GM19023 (cell line): ENCODE measurements around the gene SPACA4.

Source experiments
- ATAC-seq: cut with Tn5 transposase; IDR thresholded peaks from one replicate; pipeline ENCODE4 v1.9.1; 2021; ENCODE audit warnings: mild to moderate bottlenecking, moderate library complexity; ENCODE audit not compliant: unreplicated experiment

SPACA4 gene

DNA sequence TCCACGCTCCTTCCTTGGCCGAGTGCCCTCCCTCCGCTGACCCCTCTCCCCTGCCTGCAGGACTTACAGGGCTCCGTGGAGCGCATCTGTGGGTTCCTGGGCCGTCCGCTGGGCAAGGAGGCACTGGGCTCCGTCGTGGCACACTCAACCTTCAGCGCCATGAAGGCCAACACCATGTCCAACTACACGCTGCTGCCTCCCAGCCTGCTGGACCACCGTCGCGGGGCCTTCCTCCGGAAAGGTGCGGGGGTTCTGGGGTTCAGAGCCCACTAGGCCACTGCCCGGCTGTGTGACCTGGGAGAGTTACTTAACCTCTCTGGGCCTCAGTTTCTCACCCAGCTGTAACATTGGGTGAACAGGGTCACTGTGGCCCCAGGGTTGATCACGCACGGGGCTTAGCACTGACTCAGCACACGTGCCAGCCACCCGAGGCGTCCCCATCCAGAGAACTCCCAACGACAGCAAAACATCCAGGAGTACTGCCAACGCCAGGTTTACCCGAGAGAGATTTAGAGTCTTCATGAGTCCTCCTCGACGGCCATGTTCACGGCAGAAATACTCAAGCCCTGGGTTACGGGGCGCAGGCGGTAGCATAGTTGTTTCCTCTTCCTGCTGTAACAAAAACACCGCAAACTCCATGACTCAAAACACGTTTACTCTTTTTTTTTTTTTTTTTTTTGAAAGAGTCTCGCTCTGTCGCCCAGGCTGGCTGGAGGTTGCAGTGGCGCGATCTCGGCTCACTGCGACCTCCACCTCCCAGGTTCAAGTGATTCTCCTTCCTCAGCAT lies 9.7 kb upstream of the SPACA4 start:
- no peak for ATAC-seq

DNA sequence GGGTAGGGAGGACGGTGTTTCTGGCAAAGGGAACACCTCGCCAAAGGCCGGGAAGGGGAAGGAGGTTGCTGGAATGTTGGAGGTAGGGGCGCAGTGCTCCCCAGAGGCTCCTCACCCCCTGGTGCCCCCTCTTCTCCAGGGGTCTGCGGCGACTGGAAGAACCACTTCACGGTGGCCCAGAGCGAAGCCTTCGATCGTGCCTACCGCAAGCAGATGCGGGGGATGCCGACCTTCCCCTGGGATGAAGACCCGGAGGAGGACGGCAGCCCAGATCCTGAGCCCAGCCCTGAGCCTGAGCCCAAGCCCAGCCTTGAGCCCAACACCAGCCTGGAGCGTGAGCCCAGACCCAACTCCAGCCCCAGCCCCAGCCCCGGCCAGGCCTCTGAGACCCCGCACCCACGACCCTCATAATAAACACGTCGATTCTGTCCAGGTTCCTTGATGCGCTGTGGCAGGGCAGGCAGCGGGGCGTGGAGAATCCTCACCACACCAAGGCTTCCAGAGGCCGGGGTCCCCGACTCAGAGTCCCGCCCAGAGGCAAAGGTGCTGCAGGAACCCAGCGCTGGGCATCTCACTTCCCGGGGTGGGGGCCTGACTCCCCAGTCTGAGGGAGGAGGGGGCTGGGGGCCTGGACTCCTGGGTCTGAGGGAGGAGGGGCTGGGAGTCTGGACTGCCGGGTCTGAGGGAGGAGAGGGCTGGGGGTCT lies 7.4 kb upstream of the SPACA4 start:
- no peak for ATAC-seq

DNA sequence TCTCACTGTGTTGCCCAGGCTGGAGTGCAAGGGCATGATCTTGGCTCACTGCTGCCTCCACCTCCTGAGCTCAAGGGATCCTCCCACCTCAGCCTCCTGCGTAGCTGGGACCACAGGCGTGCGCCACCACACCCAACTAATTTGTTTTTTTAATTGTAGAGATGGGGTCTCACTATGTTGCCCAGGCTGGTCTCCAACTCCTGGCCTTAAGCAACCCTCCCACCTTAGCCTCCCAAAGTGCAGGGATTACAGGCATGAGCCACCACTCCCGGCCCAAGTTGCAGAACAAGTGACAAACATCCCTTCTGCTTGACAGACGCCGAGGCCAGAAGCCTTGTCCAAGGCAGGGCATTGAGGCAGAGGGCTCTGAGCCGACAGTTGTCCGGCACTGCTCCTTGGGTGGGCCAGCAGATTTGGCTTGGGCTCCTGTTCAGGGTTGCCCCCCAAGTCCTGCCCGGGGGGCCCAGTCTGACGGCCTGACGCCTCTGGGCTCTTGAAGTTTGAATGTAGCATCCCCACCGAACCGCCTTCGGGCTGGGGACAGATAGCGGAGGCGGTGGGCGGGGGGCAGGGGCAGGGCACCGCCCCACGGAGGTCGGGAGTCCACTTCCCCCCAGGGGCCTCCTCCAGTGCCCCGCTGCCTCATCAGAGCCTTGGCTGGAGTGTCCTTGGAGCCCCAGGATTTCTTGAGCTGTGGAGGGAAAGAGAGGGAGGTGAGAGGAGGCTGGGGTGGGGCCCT lies 5.7 kb upstream of the SPACA4 start:
- ATAC-seq, result no peak

DNA sequence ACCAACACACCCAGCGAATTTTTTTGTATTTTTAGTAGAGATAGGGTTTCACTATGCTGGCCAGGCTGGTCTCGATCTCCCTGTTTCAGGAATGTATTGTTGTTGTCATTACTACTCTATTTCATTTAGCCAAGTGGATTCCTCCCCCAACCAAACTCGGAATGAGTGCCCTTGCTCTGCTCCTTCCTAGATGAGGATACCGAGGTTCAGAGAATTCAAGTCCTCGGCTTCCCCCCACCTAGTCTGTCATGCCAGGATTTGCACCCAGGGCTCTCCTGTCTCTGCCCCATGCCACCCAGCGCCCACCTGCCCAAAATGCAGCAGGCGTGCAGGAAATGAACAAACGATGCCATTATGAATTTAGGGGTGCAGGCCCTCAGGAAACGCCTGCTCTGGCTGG lies 3.5 kb upstream of the SPACA4 start:
- ATAC-seq, result no peak

DNA sequence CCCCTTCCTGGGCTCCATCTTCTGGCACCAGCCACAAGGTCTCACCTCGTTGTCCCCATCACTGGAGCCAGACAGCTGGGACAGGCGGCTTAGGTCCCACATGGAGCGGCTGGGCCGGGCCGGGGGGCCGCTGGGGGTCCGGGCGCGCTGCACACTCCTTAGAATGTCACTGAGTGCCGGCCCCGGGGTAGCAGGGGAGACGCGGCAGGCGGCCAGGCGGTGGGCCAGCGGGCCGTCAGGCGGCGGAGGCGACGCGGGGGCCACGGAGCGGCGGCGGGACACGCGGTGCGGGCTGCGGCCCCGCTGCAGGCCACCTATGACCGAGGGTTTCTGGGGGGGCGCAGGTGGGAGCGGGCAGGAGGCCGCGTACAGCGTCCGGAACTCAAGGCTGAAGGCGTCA lies 3.1 kb upstream of the SPACA4 start:
- ATAC-seq, result no peak

DNA sequence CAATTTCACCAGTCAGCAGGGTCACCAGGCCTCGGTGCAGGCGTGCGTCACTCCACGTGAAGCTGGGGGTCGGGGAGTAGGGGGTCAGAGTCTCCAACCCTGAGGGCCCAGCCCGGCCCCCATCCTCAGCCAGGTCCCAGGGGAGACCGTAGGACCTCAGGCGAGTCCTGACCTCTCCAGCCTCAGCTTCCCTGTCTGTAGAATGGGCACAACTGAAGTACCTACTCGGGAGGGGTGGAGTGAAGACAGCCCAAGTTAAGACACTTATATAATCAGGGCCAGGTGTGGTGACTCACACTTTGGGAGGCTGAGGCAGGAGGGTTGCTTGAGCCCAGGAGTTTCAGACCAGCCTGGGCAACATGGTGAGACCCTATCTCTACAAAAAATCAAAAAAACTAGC lies 2.7 kb upstream of the SPACA4 start:
- no peak for ATAC-seq

DNA sequence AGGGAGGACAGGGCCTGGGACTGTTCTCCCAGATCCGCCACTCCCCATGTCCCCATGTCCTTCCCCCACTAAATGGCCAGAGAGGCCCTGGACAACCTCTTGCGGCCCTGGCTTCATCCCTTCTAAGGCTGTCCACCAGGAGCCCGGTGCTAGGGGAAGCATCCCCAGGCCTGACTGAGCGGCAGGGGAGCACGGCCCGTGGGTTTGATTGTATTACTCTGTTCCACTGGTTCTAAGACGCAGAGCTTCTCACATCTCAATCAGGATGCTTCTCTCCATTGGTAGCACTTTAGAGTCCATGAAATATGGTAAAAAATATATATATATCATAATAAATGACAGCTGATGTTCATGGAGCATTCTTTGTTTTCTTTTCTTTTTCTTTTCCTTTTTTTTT lies 815 bp downstream of the SPACA4 start:
- no peak for ATAC-seq

DNA sequence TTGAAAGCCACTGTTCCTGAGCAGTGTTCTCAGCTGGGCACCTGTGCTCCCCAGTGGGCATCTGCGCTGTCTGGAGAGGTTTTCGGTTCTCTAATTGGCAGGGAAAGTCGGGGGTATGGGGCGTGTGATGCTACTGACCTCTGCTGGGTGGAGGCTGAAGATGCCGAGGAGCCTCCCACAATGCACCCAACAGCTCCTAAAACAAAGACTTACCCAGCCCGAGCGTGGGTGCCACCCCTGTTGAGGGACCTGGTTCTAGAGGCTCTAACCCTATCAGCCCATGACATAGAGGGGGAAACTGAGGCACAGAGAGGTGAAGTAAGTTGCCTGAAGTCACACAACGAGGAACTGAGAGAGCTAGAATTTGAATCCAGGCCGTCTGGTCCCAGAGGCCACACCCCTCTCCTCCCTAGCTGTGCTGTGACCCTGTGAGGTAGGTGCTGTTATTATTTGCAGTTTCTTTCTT lies 2.3 kb downstream of the SPACA4 start:
- ATAC-seq, result no peak

DNA sequence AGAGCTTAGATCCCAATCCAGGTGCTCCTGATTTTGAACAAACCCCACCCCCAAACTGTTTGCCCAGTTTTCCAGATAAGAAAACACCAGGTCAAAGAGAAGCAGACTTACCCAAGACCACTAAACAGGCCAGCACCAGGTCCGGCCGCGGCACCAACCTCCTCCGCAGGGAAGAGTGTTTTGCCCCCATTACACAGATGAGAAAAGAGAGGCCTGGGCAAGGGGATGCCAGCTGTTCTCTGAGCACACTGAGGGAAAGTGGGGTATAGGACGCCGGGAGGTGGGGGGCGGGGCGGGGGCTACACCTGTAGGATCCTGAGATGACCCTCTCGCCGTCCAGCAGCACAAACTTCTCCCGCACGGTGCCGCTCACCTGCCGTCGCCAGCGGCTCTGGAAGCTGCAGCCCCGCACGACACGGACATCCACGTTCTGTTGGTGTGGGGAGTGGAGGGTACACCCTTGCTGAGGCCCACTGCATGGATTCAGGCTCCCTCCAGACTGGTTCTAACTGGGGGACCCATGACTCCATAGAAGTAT lies 3.1 kb downstream of the SPACA4 start:
- ATAC-seq, result no peak

DNA sequence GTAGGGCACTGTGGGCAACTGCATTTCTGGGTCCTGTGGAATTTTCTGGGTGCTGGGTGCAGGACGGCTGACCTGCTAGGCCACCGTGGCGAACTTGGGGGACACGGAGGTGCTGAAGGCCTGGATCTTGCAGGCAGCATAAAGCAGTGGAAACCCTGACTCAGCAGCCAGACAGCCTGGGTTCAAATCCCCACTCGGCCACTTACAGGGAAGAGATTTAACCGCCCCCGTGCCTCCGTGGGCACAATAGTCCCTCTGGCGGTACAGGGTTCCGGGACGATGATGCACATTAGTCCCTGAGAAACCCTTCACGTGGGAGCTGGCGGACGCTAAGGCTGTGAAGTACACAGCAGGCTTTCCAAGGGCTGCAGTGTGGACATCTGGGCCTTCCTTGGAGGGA lies 5.3 kb downstream of the SPACA4 start:
- no peak for ATAC-seq

DNA sequence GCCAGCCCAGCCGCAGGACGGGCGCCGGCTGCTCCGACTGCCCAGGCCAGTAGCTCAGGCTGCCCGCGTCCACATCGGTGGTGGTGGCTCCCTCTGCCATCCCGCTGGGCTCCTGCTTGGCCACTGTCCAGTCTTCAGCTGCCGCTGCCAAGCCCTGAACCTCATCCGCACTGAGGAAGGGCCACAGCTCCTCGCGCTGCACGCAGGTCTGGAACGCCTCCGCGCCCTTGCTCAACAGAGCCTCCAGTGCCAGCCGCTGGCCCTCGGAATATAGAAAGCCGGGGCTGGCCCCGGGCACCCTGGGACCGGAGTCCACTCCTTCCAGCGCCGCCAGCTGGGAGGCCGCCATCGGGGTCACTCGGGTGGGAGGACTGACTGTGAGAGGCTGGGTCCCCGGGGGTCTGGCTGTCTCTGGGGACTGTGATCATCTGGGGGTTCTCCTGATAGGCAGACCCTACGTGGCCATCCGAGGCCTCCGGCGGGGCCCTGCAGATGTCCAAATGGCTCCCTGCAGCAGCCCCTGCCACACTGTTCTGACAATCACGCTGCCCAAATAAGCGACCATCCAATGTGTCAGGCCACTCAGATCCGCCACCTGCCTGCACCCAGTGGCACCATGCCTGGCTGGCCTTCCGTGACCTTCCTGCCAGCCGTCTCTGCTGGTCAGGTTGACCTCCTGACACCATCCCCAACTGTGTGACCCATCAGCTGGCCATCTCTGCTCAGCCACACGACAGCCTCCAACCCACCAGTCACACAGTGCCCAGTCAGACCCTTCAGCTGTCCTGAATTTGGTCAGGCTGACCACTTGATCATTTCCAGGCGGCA lies 6.7 kb downstream of the SPACA4 start:
- no peak for ATAC-seq

DNA sequence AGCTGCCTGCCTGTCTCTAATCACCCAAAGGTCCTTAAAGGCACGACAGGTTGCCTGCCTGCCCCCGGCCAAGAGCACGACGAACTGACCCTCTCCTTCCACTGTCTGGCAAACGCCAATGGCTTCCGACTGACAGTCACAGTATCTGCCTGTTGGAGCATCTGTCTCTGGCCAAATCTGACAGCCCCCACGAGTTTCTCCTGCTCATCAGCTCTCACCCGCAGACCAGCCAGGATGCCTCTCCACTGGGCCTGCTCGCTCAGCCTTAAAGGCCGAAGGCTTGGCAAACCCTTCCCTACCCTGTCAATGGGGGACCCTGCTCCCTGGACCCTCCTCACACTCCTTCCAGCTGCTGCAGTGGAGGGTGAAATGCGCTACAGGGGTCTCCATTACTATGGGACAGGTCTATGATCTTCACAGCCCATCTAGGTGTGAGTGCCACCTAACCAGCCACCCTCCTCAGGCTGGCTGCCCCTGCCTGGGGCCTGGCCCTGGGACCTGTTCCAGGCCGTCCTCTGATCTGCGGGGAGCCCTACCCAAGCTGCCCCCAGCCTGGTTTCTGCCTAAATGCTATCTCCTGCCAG lies 7.4 kb downstream of the SPACA4 start:
- no peak for ATAC-seq

DNA sequence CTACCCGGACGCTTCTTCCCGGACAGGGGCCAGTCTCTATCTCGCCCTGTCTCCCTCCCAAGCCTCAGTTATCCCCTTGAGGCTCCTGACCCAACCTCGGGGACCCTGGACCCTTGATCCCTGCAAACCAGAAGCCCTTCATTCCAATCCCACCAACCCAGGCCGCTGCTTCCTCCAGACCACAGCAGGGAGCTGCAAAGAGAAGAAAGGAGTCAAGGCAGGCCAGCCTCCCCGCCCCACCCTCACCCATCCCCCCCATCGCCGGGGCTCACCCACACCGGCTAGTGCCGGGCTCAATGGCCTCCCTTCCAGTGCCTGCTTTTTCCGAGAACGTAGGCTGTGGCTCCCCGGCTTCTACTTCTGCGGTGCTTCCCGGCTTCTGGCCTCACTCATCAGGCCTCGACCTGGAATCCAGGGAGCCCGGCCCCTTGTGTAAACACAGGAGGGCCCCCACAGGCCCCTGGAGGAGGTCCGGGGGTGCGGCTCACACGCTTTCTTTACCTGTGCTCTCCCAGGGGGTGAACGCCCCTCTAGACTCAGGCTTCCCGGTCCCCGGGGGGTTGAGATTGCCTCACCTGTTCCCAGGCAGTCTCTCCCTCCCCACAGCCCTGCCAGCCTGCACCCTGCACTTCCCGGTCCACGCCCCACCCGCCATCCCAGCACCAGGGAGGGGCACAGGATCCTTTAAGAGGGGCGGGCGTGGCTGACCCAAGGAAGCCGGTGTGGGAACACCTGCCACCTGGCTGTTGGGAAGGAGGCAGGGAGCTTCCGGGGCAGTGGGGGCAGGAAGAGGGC lies 8.1 kb downstream of the SPACA4 start, which contains the start of gene FAM83E:
Gene FAM83E (minus strand): TSS at position 641 of the 795 bp plus-strand sequence. CDS start 1,704 bp downstream, outside the sequence.
- ATAC-seq, result no peak

DNA sequence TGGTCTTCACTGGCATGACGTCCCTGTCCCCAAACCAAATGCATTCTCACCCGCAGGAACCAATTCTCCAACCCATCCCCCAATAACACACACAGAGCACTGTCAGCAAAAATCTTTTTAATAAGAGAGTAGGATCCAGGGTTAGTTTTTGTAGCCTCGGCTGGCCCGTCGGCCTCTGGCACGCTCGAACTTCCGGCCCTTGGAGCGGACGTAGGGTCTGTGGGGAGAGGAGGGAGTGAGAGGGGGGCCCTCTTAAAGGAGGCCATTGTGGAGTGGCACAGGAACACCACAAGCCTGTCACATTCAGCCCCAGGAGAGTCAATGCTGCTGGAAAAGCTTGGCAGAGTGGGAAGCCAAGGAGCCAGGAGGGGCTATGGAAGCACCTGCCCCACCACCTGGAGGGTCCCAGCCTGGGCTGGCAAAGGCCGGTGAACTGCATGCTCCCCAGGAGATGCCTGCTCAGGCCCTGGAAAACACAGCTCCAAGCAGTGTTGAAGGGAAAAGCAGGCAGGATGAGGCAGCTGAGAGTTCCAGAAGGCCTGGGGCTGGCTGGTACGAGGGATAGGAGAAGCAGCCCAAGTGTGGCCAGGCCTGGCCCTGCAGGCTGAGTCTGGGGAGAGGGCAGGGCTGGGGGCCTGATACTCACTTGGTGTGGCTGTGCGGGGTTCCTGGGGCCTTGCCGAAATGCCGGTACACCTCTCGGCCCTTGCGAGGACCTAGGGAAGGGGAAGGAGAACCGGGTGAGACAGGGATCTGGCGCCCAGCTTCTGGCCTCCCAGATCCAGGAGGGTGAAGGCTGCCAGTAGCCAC lies 8.9 kb downstream of the SPACA4 start:
- no peak for ATAC-seq

DNA sequence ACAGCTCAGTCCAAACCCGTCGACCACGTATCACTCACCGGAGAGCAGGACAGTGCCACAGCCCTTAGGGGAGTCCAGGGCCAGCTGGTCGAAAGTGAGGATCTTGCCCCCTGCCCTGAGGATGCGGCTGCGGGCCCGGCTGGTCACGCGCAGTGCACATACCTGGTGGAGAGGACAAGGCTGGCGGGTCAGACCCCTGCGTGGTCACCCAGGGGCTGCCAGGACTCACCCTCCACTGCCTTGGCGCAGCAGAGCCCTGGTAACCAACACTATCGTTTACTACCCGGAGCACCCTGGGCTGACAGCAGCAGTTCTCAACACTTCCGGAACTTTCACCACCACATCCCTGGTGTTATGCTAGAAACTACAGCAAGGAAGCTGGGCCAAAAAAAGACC lies 9.5 kb downstream of the SPACA4 start:
- ATAC-seq, result no peak

DNA sequence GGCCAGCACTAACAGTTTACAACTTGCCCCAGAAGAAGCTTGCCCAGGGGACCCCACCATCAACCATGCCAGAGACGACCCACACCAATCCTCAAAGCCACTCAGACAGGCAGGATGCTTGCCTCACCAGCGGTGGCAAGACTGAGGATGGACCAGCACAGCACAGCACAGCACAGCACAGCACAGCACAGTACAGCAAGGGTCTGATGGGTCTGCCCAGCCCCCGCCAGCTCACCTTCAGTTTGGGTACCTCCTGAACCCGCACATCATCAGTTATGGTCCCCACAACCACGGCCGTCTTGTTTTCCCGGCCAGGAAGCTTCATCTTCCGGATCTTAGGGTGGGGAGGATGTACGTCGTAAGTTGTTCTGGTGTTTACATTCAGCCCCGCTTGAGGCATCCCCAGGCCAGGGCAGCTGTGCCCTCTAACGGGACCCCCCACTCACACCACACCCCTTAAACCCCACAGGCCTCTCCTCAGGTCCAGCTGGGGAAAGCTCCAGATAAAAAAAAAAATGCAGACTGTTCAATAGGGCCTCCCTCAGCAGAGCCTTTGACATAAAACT lies 10.0 kb downstream of the SPACA4 start:
- ATAC-seq, result no peak

DNA sequence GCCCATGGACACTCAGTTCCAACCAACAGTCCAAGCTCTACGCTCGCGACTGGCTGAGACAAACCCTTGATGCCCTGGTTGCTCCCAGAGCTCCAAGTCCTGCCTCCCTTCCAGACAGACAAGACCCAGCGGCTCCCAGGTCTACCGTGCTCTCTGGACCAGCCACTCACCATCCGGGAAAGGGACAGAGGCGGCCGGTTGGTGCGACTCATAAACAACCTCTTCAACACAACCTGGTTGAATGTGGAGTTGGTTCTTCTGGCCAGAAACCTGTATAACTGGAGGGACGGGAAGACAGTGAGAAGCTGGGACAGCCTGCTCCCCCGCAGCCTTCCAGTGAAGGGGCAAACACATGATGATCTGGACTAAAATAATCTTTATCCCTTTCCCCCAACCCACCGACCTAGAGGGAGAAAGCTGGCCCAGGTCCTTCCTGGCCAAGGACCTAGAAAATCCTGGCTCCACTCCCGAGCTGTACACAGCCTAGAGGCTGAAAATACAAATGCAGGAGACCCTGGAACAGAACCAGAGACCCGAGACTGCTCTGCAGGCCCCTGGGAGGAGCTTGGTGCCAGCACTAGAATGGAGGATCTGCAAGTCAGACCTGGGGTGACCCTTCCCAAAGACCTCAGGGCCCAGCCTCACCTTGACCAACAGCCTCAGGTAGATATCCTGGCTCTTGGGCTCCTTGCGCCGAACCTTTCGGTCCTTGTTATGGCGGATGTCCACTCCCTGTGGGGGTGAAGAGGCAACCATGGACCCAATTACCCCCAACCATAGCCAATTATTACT lies 10.8 kb downstream of the SPACA4 start:
- no peak for ATAC-seq
